ENCODE results near the gene BNIPL. TPM values are rescaled to one million over a fixed set of nuclear protein-coding genes. Genes with fewer than 3 reads are reported as not detected.

BNIPL gene
- polyA plus RNA-seq, 2 donors: 111 to 159 TPM

Other genes with a start within 250 kb of the BNIPL start
- gene CTSK, start 228.3 kb upstream of the BNIPL start, polyA plus RNA-seq: 10 to 100 TPM in 1 of 2 donors, 1 to 10 TPM in 1; 5.7 to 11.1 TPM
- gene ARNT, start 160.0 kb upstream of the BNIPL start, polyA plus RNA-seq: 10 to 100 TPM in 1 of 2 donors, 1 to 10 TPM in 1; 9.0 to 10.5 TPM
- not detected for gene CTXND2, start 149.4 kb upstream of the BNIPL start, polyA plus RNA-seq
- gene SETDB1, start 110.2 kb upstream of the BNIPL start, polyA plus RNA-seq: 10 to 100 TPM; 14.4 to 17.8 TPM
- gene CERS2, start 61.8 kb upstream of the BNIPL start, polyA plus RNA-seq: 10 to 100 TPM; 35.5 to 39.4 TPM
- 10 to 100 TPM; 14.4 to 17.5 TPM for gene ANXA9, start 54.3 kb upstream of the BNIPL start, polyA plus RNA-seq
- gene MINDY1, start 29.7 kb upstream of the BNIPL start, polyA plus RNA-seq: 10 to 100 TPM; 17.2 to 21.3 TPM
- 10 to 100 TPM in 1 of 2 donors, 1 to 10 TPM in 1; 7.2 to 10.1 TPM for gene PRUNE1, start 28.1 kb upstream of the BNIPL start, polyA plus RNA-seq
- gene C1orf56, start 11.2 kb downstream of the BNIPL start, polyA plus RNA-seq: 1 to 10 TPM; 1.7 to 2.9 TPM
- 10 to 100 TPM; 62.9 to 86.6 TPM for gene CDC42SE1, start 23.0 kb downstream of the BNIPL start, polyA plus RNA-seq
- 1 to 10 TPM in 1 of 2 donors, under 1 TPM in 1; 0.72 to 1.5 TPM for gene MLLT11, start 23.8 kb downstream of the BNIPL start, polyA plus RNA-seq
- 1 to 10 TPM; 4.2 to 6.3 TPM for gene GABPB2, start 34.2 kb downstream of the BNIPL start, polyA plus RNA-seq
- 1 to 10 TPM; 3.3 to 7.2 TPM for gene SEMA6C, start 110.0 kb downstream of the BNIPL start, polyA plus RNA-seq
- 1 to 10 TPM; 1.2 to 1.6 TPM for gene TNFAIP8L2, start 120.1 kb downstream of the BNIPL start, polyA plus RNA-seq
- gene LYSMD1, start 129.3 kb downstream of the BNIPL start, polyA plus RNA-seq: 1 to 10 TPM; 3.8 TPM
- gene SCNM1, start 129.6 kb downstream of the BNIPL start, polyA plus RNA-seq: 10 to 100 TPM; 40.5 to 43.9 TPM
- gene TMOD4, start 139.4 kb downstream of the BNIPL start, polyA plus RNA-seq: under 1 TPM; 0.14 to 0.22 TPM
- 10 to 100 TPM; 27.2 to 28.2 TPM for gene VPS72, start 153.6 kb downstream of the BNIPL start, polyA plus RNA-seq
- 10 to 100 TPM; 16.4 to 23.2 TPM for gene PIP5K1A, start 162.0 kb downstream of the BNIPL start, polyA plus RNA-seq
- 100 to 1,000 TPM; 127 to 168 TPM for gene PSMD4, start 218.1 kb downstream of the BNIPL start, polyA plus RNA-seq
- gene ZNF687, start 245.7 kb downstream of the BNIPL start, polyA plus RNA-seq: 10 to 100 TPM in 1 of 2 donors, 1 to 10 TPM in 1; 8.0 to 11.4 TPM